HEK293 (cell line): ENCODE results near the gene CTDNEP1.

Source experiments
- EGR2 ChIP-seq: fragments of 450-650 bp; formaldehyde crosslinking; IDR thresholded peaks from 2 replicates; pipeline ENCODE4 v1.5.1; 2016; ENCODE audit warnings: low read depth, missing biosample characterization, missing genetic modification characterization
- GLIS1 ChIP-seq: fragments of 450-650 bp; formaldehyde crosslinking; IDR thresholded peaks from 2 replicates; pipeline ENCODE4 v1.5.1; 2016; ENCODE audit warnings: missing biosample characterization, missing genetic modification characterization
- IKZF3 ChIP-seq: fragments of 450-650 bp; IDR thresholded peaks from 2 replicates; pipeline ENCODE4 v1.5.0; 2018; ENCODE audit warnings: missing biosample characterization, mild to moderate bottlenecking, missing genetic modification characterization, moderate library complexity
- KLF1 ChIP-seq: fragments of 450-650 bp; formaldehyde crosslinking; IDR thresholded peaks from 2 replicates; pipeline ENCODE4 v1.5.1; 2016; ENCODE audit warnings: missing biosample characterization, missing genetic modification characterization
- KLF8 ChIP-seq: fragments of 450-650 bp; formaldehyde crosslinking; IDR thresholded peaks from 2 replicates; pipeline ENCODE4 v1.5.1; 2016; ENCODE audit warnings: missing biosample characterization, missing genetic modification characterization
- KLF9 ChIP-seq: fragments of 450-650 bp; formaldehyde crosslinking; IDR thresholded peaks from 2 replicates; pipeline ENCODE4 v1.5.1; 2016; ENCODE audit warnings: missing biosample characterization, missing genetic modification characterization, low read depth
- SALL2 ChIP-seq: fragments of 450-650 bp; formaldehyde crosslinking; IDR thresholded peaks from 2 replicates; pipeline ENCODE4 v1.5.0; 2017; ENCODE audit warnings: missing biosample characterization, mild to moderate bottlenecking, missing genetic modification characterization, borderline replicate concordance
- SP3 ChIP-seq: fragments of 450-650 bp; formaldehyde crosslinking; IDR thresholded peaks from 2 replicates; pipeline ENCODE4 v1.5.1; 2016; ENCODE audit warnings: missing biosample characterization, missing genetic modification characterization
- YY1 ChIP-seq: fragments of 450-650 bp; formaldehyde crosslinking; IDR thresholded peaks from 2 replicates; pipeline ENCODE4 v1.5.1; 2018; ENCODE audit warnings: missing biosample characterization, missing genetic modification characterization
- ZBTB17 ChIP-seq: fragments of 450-650 bp; formaldehyde crosslinking; IDR thresholded peaks from 2 replicates; pipeline ENCODE4 v1.5.1; 2016; ENCODE audit warnings: missing biosample characterization, missing genetic modification characterization
- ZBTB20 ChIP-seq: fragments of 450-650 bp; formaldehyde crosslinking; IDR thresholded peaks from 2 replicates; pipeline ENCODE4 v1.5.1; 2016; ENCODE audit warnings: missing biosample characterization, missing genetic modification characterization
- ZNF140 ChIP-seq: fragments of 450-650 bp; formaldehyde crosslinking; IDR thresholded peaks from 2 replicates; pipeline ENCODE4 v1.5.1; 2016; ENCODE audit warnings: missing biosample characterization, missing genetic modification characterization
- ZNF19 ChIP-seq: fragments of 450-650 bp; formaldehyde crosslinking; IDR thresholded peaks from 2 replicates; pipeline ENCODE4; 2016; ENCODE audit warnings: missing biosample characterization, missing genetic modification characterization, low read depth
- ZNF2 ChIP-seq: fragments of 450-650 bp; formaldehyde crosslinking; IDR thresholded peaks from 2 replicates; pipeline ENCODE4 v1.5.1; 2016; ENCODE audit warnings: missing biosample characterization, missing genetic modification characterization
- ZNF274 ChIP-seq, 2 experiments: fragments of 200-500 bp in 1 of 2; fragments of 450-650 bp in 1 of 2; sonication (Bioruptor generic) in 1 of 2; formaldehyde crosslinking in 1 of 2; IDR thresholded peaks; 2 replicates each; pipeline versions ENCODE4 v1.5.1 to v1.6.1; 2014 to 2016; ENCODE audit warnings: borderline replicate concordance in 1 of 2, inconsistent platforms in 1 of 2, low read length in 1 of 2, missing biosample characterization in 1 of 2, missing genetic modification characterization in 1 of 2
- ZNF335 ChIP-seq: fragments of 450-650 bp; formaldehyde crosslinking; conservative IDR thresholded peaks from 2 replicates; pipeline ENCODE4 v1.5.1; 2016; ENCODE audit warnings: missing biosample characterization, missing genetic modification characterization
- ZNF341 ChIP-seq: fragments of 450-650 bp; formaldehyde crosslinking; IDR thresholded peaks from 2 replicates; pipeline ENCODE4; 2016; ENCODE audit warnings: low read depth, missing biosample characterization, missing genetic modification characterization
- ZNF366 ChIP-seq: fragments of 450-650 bp; formaldehyde crosslinking; conservative IDR thresholded peaks from 2 replicates; pipeline ENCODE4 v1.5.1; 2016; ENCODE audit warnings: missing biosample characterization, missing genetic modification characterization
- ZNF426 ChIP-seq: fragments of 450-650 bp; formaldehyde crosslinking; IDR thresholded peaks from 2 replicates; pipeline ENCODE4 v1.5.1; 2017; ENCODE audit warnings: missing biosample characterization, missing genetic modification characterization, mild to moderate bottlenecking, inconsistent platforms, moderate library complexity
- ZNF629 ChIP-seq: fragments of 450-650 bp; formaldehyde crosslinking; IDR thresholded peaks from 2 replicates; pipeline ENCODE4 v1.5.1; 2017; ENCODE audit warnings: missing biosample characterization, missing genetic modification characterization
- ZNF830 ChIP-seq: fragments of 450-650 bp; IDR thresholded peaks from 2 replicates; pipeline ENCODE4 v1.5.0; 2018; ENCODE audit warnings: missing biosample characterization, missing genetic modification characterization, low read depth, mild to moderate bottlenecking, moderate library complexity
- ZSCAN30 ChIP-seq: fragments of 450-650 bp; IDR thresholded peaks from 2 replicates; pipeline ENCODE4 v1.5.1; 2018; ENCODE audit warnings: missing biosample characterization, mild to moderate bottlenecking, missing genetic modification characterization, moderate library complexity
- TF ChIP-seq, protein P1 (sequence below): fragments of 450-650 bp; formaldehyde crosslinking; optimal IDR thresholded peaks from 2 replicates; pipeline ENCODE3; 2016; ENCODE audit warnings: missing biosample characterization, mild to moderate bottlenecking, missing genetic modification characterization
- TF ChIP-seq, protein P2 (sequence below): fragments of 450-650 bp; formaldehyde crosslinking; conservative IDR thresholded peaks from 2 replicates; pipeline ENCODE4 v1.5.1; 2016; ENCODE audit warnings: low read depth, missing biosample characterization, missing genetic modification characterization
- TF ChIP-seq, protein P3 (sequence below): fragments of 450-650 bp; formaldehyde crosslinking; IDR thresholded peaks from 2 replicates; pipeline ENCODE4 v1.5.1; 2016; ENCODE audit warnings: missing biosample characterization, missing genetic modification characterization
- TF ChIP-seq, protein P4 (sequence below): fragments of 450-650 bp; formaldehyde crosslinking; IDR thresholded peaks from 2 replicates; pipeline ENCODE4 v1.5.1; 2016; ENCODE audit warnings: missing biosample characterization, missing genetic modification characterization
- TF ChIP-seq, protein P5 (sequence below): fragments of 450-650 bp; formaldehyde crosslinking; IDR thresholded peaks from 2 replicates; pipeline ENCODE4 v1.5.1; 2016; ENCODE audit warnings: missing biosample characterization, missing genetic modification characterization

Gene CTDNEP1

DNA sequence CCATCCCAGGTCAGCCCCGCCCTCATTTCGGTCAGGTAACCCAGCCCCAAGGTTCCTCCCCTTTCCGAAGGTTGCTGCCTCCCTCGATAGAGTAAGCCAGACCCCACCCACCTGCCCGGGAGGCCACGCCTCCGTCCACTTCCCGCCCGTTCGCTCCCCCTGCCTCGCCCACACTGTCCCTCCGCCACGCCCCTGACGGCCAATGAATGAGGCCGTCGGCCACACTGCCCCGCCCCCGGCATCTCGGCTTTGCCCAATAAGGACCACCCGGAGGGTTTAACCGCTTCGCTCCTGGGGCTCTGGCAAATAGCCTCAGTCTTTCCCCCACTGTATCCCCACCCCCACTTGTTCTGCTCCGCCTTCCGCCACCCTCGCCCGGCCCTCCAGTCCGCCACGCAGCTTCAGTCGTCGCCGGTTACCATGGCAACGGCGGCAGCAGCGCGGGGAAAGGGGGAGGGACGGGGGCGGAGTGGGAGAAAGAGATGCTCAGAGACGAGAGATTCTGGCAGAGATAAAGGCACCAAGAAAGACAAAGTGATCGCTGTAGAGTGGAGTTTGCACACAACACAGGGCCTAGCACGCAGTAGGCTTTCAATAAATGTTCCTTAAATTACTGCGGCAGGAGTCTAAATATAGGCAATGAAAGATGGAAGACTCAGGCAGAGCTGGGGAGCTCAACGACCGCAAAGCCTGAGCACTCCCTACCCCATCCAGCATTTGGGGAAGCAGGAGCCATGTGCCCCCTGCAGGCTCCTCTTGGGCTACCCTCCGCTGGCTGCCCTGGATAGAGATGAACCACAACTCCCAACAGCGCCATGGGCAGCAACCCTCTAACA is 37.0 kb downstream of the CTDNEP1 start (continued):
- TF ChIP-seq ZNF341: peak; percentile 50
- no peak for TF ChIP-seq ZNF19 (tag by site-specific recombination)
- peak; percentile 99 for TF ChIP-seq ZNF335 (tag by site-specific recombination)
- TF ChIP-seq EGR2 (tag by site-specific recombination): peak; percentile 95
- TF ChIP-seq, protein P1, sequence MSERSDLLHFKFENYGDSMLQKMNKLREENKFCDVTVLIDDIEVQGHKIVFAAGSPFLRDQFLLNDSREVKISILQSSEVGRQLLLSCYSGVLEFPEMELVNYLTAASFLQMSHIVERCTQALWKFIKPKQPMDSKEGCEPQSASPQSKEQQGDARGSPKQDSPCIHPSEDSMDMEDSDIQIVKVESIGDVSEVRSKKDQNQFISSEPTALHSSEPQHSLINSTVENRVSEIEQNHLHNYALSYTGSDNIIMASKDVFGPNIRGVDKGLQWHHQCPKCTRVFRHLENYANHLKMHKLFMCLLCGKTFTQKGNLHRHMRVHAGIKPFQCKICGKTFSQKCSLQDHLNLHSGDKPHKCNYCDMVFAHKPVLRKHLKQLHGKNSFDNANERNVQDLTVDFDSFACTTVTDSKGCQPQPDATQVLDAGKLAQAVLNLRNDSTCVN: no peak
- no peak for TF ChIP-seq ZNF830
- peak; percentile 68; the same call in 1 of the 2 replicates for TF ChIP-seq ZNF629 (tag by site-specific recombination)
- no peak for TF ChIP-seq ZNF274 (IDR thresholded peaks at IDR 0.05; ENCODE audit: low read length)
- TF ChIP-seq ZNF274 (tag by site-specific recombination; IDR thresholded peaks at IDR 0.05; ENCODE audit: borderline replicate concordance): no peak
- no peak for TF ChIP-seq ZBTB20 (tag by site-specific recombination)
- no peak for TF ChIP-seq SALL2 (tag by site-specific recombination)
- TF ChIP-seq YY1 (tag by site-specific recombination): no peak
- peak; percentile 56; the same call in 1 of the 2 replicates for TF ChIP-seq ZNF2 (tag by site-specific recombination)
- TF ChIP-seq, protein P2, sequence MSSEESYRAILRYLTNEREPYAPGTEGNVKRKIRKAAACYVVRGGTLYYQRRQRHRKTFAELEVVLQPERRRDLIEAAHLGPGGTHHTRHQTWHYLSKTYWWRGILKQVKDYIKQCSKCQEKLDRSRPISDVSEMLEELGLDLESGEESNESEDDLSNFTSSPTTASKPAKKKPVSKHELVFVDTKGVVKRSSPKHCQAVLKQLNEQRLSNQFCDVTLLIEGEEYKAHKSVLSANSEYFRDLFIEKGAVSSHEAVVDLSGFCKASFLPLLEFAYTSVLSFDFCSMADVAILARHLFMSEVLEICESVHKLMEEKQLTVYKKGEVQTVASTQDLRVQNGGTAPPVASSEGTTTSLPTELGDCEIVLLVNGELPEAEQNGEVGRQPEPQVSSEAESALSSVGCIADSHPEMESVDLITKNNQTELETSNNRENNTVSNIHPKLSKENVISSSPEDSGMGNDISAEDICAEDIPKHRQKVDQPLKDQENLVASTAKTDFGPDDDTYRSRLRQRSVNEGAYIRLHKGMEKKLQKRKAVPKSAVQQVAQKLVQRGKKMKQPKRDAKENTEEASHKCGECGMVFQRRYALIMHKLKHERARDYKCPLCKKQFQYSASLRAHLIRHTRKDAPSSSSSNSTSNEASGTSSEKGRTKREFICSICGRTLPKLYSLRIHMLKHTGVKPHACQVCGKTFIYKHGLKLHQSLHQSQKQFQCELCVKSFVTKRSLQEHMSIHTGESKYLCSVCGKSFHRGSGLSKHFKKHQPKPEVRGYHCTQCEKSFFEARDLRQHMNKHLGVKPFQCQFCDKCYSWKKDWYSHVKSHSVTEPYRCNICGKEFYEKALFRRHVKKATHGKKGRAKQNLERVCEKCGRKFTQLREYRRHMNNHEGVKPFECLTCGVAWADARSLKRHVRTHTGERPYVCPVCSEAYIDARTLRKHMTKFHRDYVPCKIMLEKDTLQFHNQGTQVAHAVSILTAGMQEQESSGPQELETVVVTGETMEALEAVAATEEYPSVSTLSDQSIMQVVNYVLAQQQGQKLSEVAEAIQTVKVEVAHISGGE (tag by site-specific recombination): no peak
- peak; percentile 97 for TF ChIP-seq ZBTB17 (tag by site-specific recombination)
- peak; percentile 99 for TF ChIP-seq SP3 (tag by site-specific recombination)
- TF ChIP-seq KLF1 (tag by site-specific recombination): peak; percentile 88
- TF ChIP-seq, protein P3, sequence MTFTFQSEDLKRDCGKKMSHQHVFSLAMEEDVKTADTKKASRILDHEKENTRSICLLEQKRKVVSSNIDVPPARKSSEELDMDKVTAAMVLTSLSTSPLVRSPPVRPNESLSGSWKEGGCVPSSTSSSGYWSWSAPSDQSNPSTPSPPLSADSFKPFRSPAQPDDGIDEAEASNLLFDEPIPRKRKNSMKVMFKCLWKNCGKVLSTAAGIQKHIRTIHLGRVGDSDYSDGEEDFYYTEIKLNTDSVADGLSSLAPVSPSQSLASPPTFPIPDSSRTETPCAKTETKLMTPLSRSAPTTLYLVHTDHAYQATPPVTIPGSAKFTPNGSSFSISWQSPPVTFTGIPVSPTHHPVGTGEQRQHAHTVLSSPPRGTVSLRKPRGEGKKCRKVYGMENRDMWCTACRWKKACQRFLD (tag by site-specific recombination): no peak
- TF ChIP-seq IKZF3 (tag by site-specific recombination): peak; percentile 88
- TF ChIP-seq ZNF140 (tag by site-specific recombination): no peak
- no peak for TF ChIP-seq ZSCAN30 (tag by site-specific recombination)
- 0 out of 2 replicates have a peak, but pooled peaks have one; percentile 76 for TF ChIP-seq KLF8 (tag by site-specific recombination)
- peak; percentile 86 for TF ChIP-seq GLIS1
- TF ChIP-seq, protein P4, sequence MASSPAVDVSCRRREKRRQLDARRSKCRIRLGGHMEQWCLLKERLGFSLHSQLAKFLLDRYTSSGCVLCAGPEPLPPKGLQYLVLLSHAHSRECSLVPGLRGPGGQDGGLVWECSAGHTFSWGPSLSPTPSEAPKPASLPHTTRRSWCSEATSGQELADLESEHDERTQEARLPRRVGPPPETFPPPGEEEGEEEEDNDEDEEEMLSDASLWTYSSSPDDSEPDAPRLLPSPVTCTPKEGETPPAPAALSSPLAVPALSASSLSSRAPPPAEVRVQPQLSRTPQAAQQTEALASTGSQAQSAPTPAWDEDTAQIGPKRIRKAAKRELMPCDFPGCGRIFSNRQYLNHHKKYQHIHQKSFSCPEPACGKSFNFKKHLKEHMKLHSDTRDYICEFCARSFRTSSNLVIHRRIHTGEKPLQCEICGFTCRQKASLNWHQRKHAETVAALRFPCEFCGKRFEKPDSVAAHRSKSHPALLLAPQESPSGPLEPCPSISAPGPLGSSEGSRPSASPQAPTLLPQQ (tag by site-specific recombination): 0 out of 2 replicates have a peak, but pooled peaks have one; percentile 11
- TF ChIP-seq ZNF426 (tag by site-specific recombination): no peak
- TF ChIP-seq ZNF366 (tag by site-specific recombination): peak; percentile 95
- peak; percentile 98 for TF ChIP-seq KLF9
- TF ChIP-seq, protein P5, sequence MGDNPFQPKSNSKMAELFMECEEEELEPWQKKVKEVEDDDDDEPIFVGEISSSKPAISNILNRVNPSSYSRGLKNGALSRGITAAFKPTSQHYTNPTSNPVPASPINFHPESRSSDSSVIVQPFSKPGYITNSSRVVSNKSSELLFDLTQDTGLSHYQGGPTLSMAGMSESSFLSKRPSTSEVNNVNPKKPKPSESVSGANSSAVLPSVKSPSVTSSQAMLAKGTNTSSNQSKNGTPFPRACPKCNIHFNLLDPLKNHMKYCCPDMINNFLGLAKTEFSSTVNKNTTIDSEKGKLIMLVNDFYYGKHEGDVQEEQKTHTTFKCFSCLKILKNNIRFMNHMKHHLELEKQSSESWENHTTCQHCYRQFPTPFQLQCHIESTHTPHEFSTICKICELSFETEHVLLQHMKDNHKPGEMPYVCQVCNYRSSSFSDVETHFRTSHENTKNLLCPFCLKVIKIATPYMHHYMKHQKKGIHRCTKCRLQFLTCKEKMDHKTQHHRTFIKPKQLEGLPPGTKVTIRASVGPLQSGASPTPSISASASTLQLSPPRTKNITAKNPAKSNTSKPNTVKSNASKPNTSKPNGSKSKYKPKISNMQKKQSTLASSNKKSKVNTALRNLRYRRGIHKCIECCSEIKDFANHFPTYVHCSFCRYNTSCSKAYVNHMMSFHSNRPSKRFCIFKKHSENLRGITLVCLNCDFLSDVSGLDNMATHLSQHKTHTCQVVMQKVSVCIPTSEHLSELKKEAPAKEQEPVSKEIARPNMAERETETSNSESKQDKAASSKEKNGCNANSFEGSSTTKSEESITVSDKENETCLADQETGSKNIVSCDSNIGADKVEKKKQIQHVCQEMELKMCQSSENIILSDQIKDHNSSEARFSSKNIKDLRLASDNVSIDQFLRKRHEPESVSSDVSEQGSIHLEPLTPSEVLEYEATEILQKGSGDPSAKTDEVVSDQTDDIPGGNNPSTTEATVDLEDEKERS (tag by site-specific recombination): peak; percentile 42; the same call in 1 of the 2 replicates
